CD4-positive, alpha-beta memory T cell (primary cell): ENCODE data around the gene TM7SF3. TPM values are rescaled to one million over a fixed set of nuclear protein-coding genes. Genes with fewer than 3 reads are reported as not detected.

Experiments used
- CTCF ChIA-PET: fragments of 350-600 bp; sonication (Branson Sonifier 250); formaldehyde crosslinking; loops from one replicate; lab custom pipeline; 2021; ENCODE audit warnings: inconsistent platforms; ENCODE audit not compliant: partially characterized antibody; lab: Charles Lee
- POLR2A ChIA-PET: fragments of 350-600 bp; sonication (Branson Sonifier 250); formaldehyde crosslinking; loops from one replicate; lab custom pipeline; 2021; ENCODE audit not compliant: partially characterized antibody; lab: Charles Lee
- DNase-seq, 5 donors: peaks; one replicate each; pipeline versions ENCODE4 v3.0.0 to v3.0.0-alpha.2; 2020 to 2022; ENCODE audit warnings: mixed read lengths in 1 of 5
- H3K27ac ChIP-seq: one replicate; pipeline ENCODE4 v1.7.0; 2013; ENCODE audit warnings: low read depth, low read length
- H3K27me3 ChIP-seq: 2 replicates; pipeline ENCODE4 v1.7.0; 2013; ENCODE audit warnings: mild to moderate bottlenecking, low read length, moderate library complexity; ENCODE audit not compliant: insufficient read depth
- H3K36me3 ChIP-seq: 2 replicates; pipeline ENCODE4 v1.7.0; 2013; ENCODE audit warnings: mild to moderate bottlenecking, low read length, moderate library complexity; ENCODE audit not compliant: insufficient read depth
- H3K4me1 ChIP-seq: 2 replicates; pipeline ENCODE4 v1.7.0; 2013; ENCODE audit warnings: mild to moderate bottlenecking, low read length, moderate library complexity; ENCODE audit not compliant: insufficient read depth
- H3K4me3 ChIP-seq, 2 donors: one replicate each; pipeline ENCODE4 v1.7.0; 2013; ENCODE audit warnings: low read length in 2 of 2, mild to moderate bottlenecking in 1 of 2
- H3K9me3 ChIP-seq, 2 donors: one replicate each; pipeline ENCODE4 v1.7.0; 2013; ENCODE audit warnings: low read length in 2 of 2, control low read depth in 1 of 2; ENCODE audit not compliant: control insufficient read depth in 1 of 2
- H3K27ac Mint-ChIP-seq, 7 donors: one replicate each; pipeline ENCODE4 v1.8.0; 2020 to 2021; ENCODE audit warnings: mixed read lengths in 7 of 7, mild to moderate bottlenecking in 6 of 7, inconsistent platforms in 3 of 7, moderate library complexity in 3 of 7
- H3K27me3 Mint-ChIP-seq, 2 donors: one replicate each; pipeline ENCODE4 v1.8.0; 2020 to 2021; ENCODE audit warnings: mixed read lengths in 2 of 2
- H3K36me3 Mint-ChIP-seq, 2 donors: one replicate each; pipeline ENCODE4 v1.8.0; 2020 to 2021; ENCODE audit warnings: mixed read lengths in 2 of 2, inconsistent platforms in 1 of 2, mild to moderate bottlenecking in 1 of 2
- H3K4me1 Mint-ChIP-seq, 4 donors: one replicate each; pipeline ENCODE4 v1.8.0; 2020 to 2021; ENCODE audit warnings: mixed read lengths in 4 of 4, mild to moderate bottlenecking in 1 of 4
- H3K4me3 Mint-ChIP-seq, 8 donors: one replicate each; pipeline ENCODE4 v1.8.0; 2020 to 2021; ENCODE audit warnings: mixed read lengths in 8 of 8, mild to moderate bottlenecking in 7 of 8, moderate library complexity in 6 of 8, inconsistent platforms in 3 of 8
- H3K9me3 Mint-ChIP-seq, 8 donors: one replicate each; pipeline ENCODE4 v1.8.0; 2020 to 2021; ENCODE audit warnings: mixed read lengths in 8 of 8, mild to moderate bottlenecking in 5 of 8, inconsistent platforms in 3 of 8, moderate library complexity in 1 of 8
- intact Hi-C: fragments of 100-400 bp; cut with micrococcal nuclease; formaldehyde crosslinking; loops from one replicate; pipeline ENCODE4 v1.15.1; 2023
- polyA plus RNA-seq, 2 donors: library from polyadenylated mRNA; unstranded; fragments of 300-500 nt; fragmentation: Illumina TruSeq; gene quantifications; one replicate each; pipeline ENCODE4 v1.2.3, GENCODE V29; 2021
- total RNA-seq, 2 experiments: library from RNA; stranded (reverse); gene quantifications; one replicate each; pipeline ENCODE4 v1.2.3, GENCODE V29; 2021

TM7SF3 gene
- total and polyA plus RNA-seq, 4 experiments from 2014 or later: 27.7 to 61.6 (median 37.9) TPM

DNA sequence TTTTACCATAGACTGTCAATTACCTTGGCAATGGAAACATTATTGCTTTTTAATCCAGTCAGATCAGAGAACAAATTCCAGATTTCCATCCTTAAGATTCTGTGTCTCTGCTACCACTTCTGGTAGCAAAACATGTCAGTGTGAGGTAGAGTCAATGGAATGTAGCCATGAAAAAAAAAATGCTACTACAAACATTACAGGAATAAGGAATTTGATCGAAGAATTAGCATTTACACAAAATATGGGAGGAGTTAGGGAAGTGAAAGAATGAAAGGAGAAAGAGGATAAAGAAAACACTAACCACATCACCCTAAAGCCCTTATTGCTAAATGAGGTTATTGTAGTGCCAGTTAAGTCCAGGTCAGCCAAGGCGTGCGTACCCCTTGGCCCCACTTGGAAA lies 17.3 kb upstream of the TM7SF3 start:
- POLR2A ChIA-PET: no interaction called here
- H3K36me3 ChIP-seq: peaks cover 51% of the 10 kb centered on the region

GRCh38 chr12:27026257-27026656 lies 12.1 kb upstream of the TM7SF3 start:
- ChIA-PET CTCF (interaction anchor here (1.1 to 3.1 kb wide), 4 partner anchors 11 to 193 kb away, joined by 4 to 21 read pairs (median 5); partner anchors contain the start of genes ITPR2 and TM7SF3), POLR2A (interaction anchor here (1.0 kb wide), 1 partner anchor 217 kb away, joined by 3 read pairs; no protein-coding TSS in a partner anchor)
- no peak overlapping the region for H3K4me3 ChIP-seq
- peaks cover 40% of the 10 kb centered on the region for H3K36me3 ChIP-seq
- H3K27ac ChIP-seq: no peak overlapping the region
- Mint-ChIP-seq H3K9me3 (peaks cover 0 to 4% (median 0%) of the 10 kb centered on the region in 8 donors), H3K27me3 (peaks cover 0 to 2% of the 10 kb centered on the region in 2 donors), H3K36me3 (peaks cover 31 to 60% of the 10 kb centered on the region in 2 donors), H3K4me3 (peak overlapping the region in 1 of 8 donors; percentile 17), H3K27ac (peak overlapping the region in 1 of 7 donors; percentile 16), H3K4me1 (peaks cover 32 to 50% (median 37%) of the 10 kb centered on the region in 4 donors)
- H3K9me3 ChIP-seq: no peaks in the 10 kb centered on the region
- H3K27me3 ChIP-seq: no peaks in the 10 kb centered on the region
- intact Hi-C loops: loop anchor here (10.0 kb wide), 1 partner anchor 679 kb away; no protein-coding TSS in a partner anchor
- peaks cover 30% of the 10 kb centered on the region for H3K4me1 ChIP-seq
- no peak for DNase-seq

More for the DNA sequence above, 17.3 kb upstream of the TM7SF3 start:
- Mint-ChIP-seq H3K27me3 (no peaks in the 10 kb centered on the region), H3K9me3 (peaks cover 0 to 2% (median 0%) of the 10 kb centered on the region in 8 donors), H3K36me3 (peaks cover 54 to 78% of the 10 kb centered on the region in 2 donors), H3K4me1 (peaks cover 0 to 2% (median under 1%) of the 10 kb centered on the region in 4 donors), H3K27ac (no peak overlapping the region), H3K4me3 (no peak overlapping the region)
- H3K9me3 ChIP-seq: no peaks in the 10 kb centered on the region
- no peaks in the 10 kb centered on the region for H3K4me1 ChIP-seq
- intact Hi-C loops: no loop called here
- CTCF ChIA-PET: no interaction called here
- no peak overlapping the region for H3K27ac ChIP-seq
- no peak for DNase-seq
- H3K27me3 ChIP-seq: no peaks in the 10 kb centered on the region
- H3K4me3 ChIP-seq: no peak overlapping the region

DNA sequence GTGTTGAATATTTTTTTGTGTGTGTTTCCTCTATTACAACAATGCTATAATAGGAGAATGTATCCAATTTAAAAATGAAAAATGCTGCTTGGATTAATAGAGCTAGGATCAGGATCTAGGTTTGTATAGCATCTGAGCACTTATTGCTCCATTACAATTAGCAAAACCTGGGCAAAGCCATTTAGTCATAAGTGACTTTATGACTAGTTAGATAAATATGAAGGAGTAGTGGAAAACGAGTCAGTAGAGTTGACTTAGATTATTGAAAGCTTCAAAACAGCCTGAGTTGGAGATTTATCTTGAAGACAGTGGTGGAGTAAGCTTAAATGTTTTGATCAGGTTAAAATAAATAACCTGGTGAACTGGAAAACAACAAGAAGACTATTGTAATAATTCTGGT lies 10.9 kb upstream of the TM7SF3 start:
- peaks cover 23 to 50% of the 10 kb centered on the region in 2 donors for H3K36me3 Mint-ChIP-seq
- no peaks in the 10 kb centered on the region for H3K27me3 ChIP-seq
- intact Hi-C loops: loop anchor here (10.0 kb wide), 1 partner anchor 680 kb away; no protein-coding TSS in a partner anchor

DNA sequence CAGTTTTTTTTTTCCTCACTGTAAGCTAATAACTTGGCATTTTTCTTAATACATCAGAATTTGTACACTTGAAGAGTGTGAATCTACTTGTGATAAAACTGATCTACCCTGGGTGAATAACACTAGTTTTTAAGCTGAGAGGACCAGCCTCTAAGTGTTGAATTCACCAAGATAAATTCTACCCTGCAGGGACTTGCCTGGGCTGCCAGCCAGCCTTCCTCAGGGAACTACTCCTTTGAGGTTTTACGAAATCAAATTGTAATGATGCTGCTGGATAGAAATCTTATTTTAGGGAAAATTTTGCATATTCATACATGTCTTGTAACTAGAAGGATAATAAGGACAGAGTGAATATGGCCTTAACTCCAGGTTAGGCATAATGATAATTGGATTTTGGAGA lies 10.1 kb upstream of the TM7SF3 start:
- H3K27ac Mint-ChIP-seq: peak overlapping the region in 2 of 7 donors; percentile 23 to 98
- Histone ChIP-seq H3K27me3 (no peaks in the 10 kb centered on the region), H3K36me3 (peaks cover 21% of the 10 kb centered on the region), H3K4me1 (peaks cover 30% of the 10 kb centered on the region), H3K4me3 (no peak overlapping the region), H3K27ac (no peak overlapping the region), H3K9me3 (no peaks in the 10 kb centered on the region)
- H3K4me1 Mint-ChIP-seq: peaks cover 31 to 51% (median 37%) of the 10 kb centered on the region in 4 donors
- peaks cover 0 to 2% of the 10 kb centered on the region in 2 donors for H3K27me3 Mint-ChIP-seq
- CTCF ChIA-PET: interaction anchor here (1.0 to 3.8 kb wide), 3 partner anchors 8 to 138 kb away, joined by 3 to 29 read pairs (median 5); partner anchors contain the start of gene TM7SF3
- peaks cover 17 to 42% of the 10 kb centered on the region in 2 donors for H3K36me3 Mint-ChIP-seq
- intact Hi-C loops: loop anchor here (5.0 to 10.0 kb wide), 3 partner anchors 498 to 907 kb away; partner anchors contain the start of gene PPFIBP1
- peaks cover 0 to 4% (median 0%) of the 10 kb centered on the region in 8 donors for H3K9me3 Mint-ChIP-seq
- DNase-seq: no peak
- peak overlapping the region in 6 of 8 donors; percentile 57 to 100 (median 98) for H3K4me3 Mint-ChIP-seq
- POLR2A ChIA-PET: interaction anchor here (1.1 to 2.6 kb wide), 4 partner anchors 10 to 192 kb away, joined by 3 to 27 read pairs (median 6); partner anchors contain the start of genes FGFR1OP2, INTS13 and TM7SF3

More for the DNA sequence above, 10.9 kb upstream of the TM7SF3 start:
- Histone ChIP-seq H3K9me3 (no peaks in the 10 kb centered on the region), H3K4me1 (peaks cover 30% of the 10 kb centered on the region), H3K36me3 (peaks cover 29% of the 10 kb centered on the region), H3K27ac (no peak overlapping the region), H3K4me3 (no peak overlapping the region)
- Mint-ChIP-seq H3K27me3 (peaks cover 0 to 2% of the 10 kb centered on the region in 2 donors), H3K4me1 (peaks cover 32 to 51% (median 37%) of the 10 kb centered on the region in 4 donors), H3K9me3 (peaks cover 0 to 4% (median 0%) of the 10 kb centered on the region in 8 donors), H3K27ac (peak overlapping the region in 1 of 7 donors; percentile 47), H3K4me3 (peak overlapping the region in 3 of 8 donors; percentile 33 to 99 (median 98))
- ChIA-PET POLR2A (interaction anchor here (1.1 to 1.5 kb wide), 2 partner anchors 11 to 193 kb away, joined by 3 to 6 read pairs; partner anchors contain the start of gene TM7SF3), CTCF (interaction anchor here (1.0 to 3.8 kb wide), 2 partner anchors 9 to 11 kb away, joined by 4 to 29 read pairs; partner anchors contain the start of gene TM7SF3)
- DNase-seq: no peak

DNA sequence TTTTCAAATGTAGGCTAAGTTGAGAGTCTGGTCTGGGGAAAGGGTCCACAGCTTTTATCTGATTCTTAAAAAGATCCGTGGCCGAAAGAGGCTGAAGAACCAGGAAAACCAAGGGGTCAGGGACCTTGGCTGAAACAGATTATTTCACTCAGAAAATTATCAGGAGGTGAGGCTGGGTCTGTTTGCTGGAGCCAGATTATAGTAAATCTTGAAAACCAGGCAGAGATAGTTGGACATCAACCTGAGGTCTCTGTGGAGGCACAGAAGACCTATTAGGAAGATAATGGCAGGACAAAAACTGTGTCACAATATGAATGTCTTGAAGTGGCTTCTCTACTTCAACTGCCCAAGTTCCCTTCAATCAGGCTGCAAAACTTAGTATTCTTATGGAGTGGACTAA lies 6.6 kb upstream of the TM7SF3 start:
- intact Hi-C loops: loop anchor here (5.0 to 10.0 kb wide), 3 partner anchors 502 to 903 kb away; partner anchors contain the start of gene PPFIBP1
- CTCF ChIA-PET: interaction anchor here (1.1 to 2.8 kb wide), 4 partner anchors 9 to 286 kb away, joined by 3 to 13 read pairs (median 6); no protein-coding TSS in a partner anchor
- peak overlapping the region in 1 of 7 donors; percentile 98 for H3K27ac Mint-ChIP-seq

DNA sequence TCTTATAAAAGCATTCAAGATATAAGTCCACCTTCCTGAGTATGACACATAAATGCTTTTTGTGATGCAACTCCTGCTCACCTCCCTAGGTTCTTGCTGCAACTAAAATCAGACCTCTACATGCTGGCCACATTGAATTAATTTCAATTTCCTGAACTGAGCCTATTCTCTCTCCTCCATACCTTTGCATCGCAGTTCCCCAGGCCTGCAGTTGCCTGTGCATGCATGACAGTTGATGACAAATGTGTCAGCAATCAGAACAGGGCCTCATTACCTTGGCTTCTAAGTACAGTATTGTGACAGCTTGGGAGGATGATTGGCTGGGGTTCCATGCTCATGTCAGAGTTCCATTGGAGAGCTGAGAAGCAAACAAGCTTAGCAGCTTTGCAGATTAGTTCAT lies 3.9 kb upstream of the TM7SF3 start:
- Mint-ChIP-seq H3K27me3 (peaks cover 0 to 2% of the 10 kb centered on the region in 2 donors), H3K36me3 (peaks cover 0 to 11% of the 10 kb centered on the region in 2 donors), H3K4me1 (peaks cover 16 to 47% (median 29%) of the 10 kb centered on the region in 4 donors), H3K27ac (peak overlapping the region in 2 of 7 donors; percentile 50 to 55), H3K9me3 (peaks cover 0 to 4% (median 0%) of the 10 kb centered on the region in 8 donors), H3K4me3 (no peak overlapping the region)
- intact Hi-C loops: no loop called here
- ChIA-PET CTCF (interaction anchor here (2.8 to 5.0 kb wide), 2 partner anchors 286 to 288 kb away, joined by 13 to 84 read pairs; no protein-coding TSS in a partner anchor), POLR2A (no interaction called here)
- no peaks in the 10 kb centered on the region for H3K36me3 ChIP-seq
- H3K27ac ChIP-seq: no peak overlapping the region
- peaks cover 25% of the 10 kb centered on the region for H3K4me1 ChIP-seq
- no peaks in the 10 kb centered on the region for H3K9me3 ChIP-seq
- H3K4me3 ChIP-seq: no peak overlapping the region
- no peak for DNase-seq
- H3K27me3 ChIP-seq: no peaks in the 10 kb centered on the region

More for the DNA sequence above, 6.6 kb upstream of the TM7SF3 start:
- Histone ChIP-seq H3K27ac (no peak overlapping the region), H3K36me3 (no peaks in the 10 kb centered on the region), H3K4me1 (peaks cover 32% of the 10 kb centered on the region), H3K9me3 (no peaks in the 10 kb centered on the region), H3K27me3 (no peaks in the 10 kb centered on the region), H3K4me3 (no peak overlapping the region)
- Mint-ChIP-seq H3K9me3 (peaks cover 0 to 4% (median 0%) of the 10 kb centered on the region in 8 donors), H3K4me3 (peak overlapping the region in 7 of 8 donors; percentile 22 to 77 (median 54)), H3K36me3 (peaks cover 0 to 13% of the 10 kb centered on the region in 2 donors), H3K27me3 (peaks cover 0 to 2% of the 10 kb centered on the region in 2 donors), H3K4me1 (peaks cover 26 to 48% (median 32%) of the 10 kb centered on the region in 4 donors)
- DNase-seq: no peak
- POLR2A ChIA-PET: interaction anchor here (0.9 to 3.0 kb wide), 2 partner anchors 82 to 188 kb away, joined by 3 to 26 read pairs; partner anchors contain the start of genes FGFR1OP2 and ITPR2
